Keratinocyte (primary cell): ENCODE measurements around the gene ARPIN. TPM values are rescaled to one million over a fixed set of nuclear protein-coding genes. Genes with fewer than 3 reads are reported as not detected.

ENCODE experiments used
- DNase-seq: peaks from one replicate; pipeline ENCODE4 v3.0.0-alpha.2; 2011; ENCODE audit warnings: low read depth, missing footprints, low spot score
- FAIRE-seq: peaks from 2 replicates; lab custom pipeline; 2011; peaks lifted over from hg19 to GRCh38; lab: Jason Lieb, UNC
- H2AFZ ChIP-seq: 2 replicates; pipeline ENCODE4 v1.6.0; 2012; ENCODE audit warnings: low read length, control low read depth, inconsistent platforms; ENCODE audit not compliant: control insufficient read depth
- H3K27ac ChIP-seq: 2 replicates; pipeline ENCODE4 v1.5.1; 2011; ENCODE audit warnings: low read length; ENCODE audit not compliant: control insufficient read depth, insufficient read depth
- H3K27me3 ChIP-seq: 3 replicates; pipeline ENCODE4 v1.6.0; 2011; ENCODE audit warnings: low read length; ENCODE audit not compliant: control insufficient read depth, insufficient read depth; ENCODE audit errors: extremely low read depth
- H3K36me3 ChIP-seq, 2 experiments: 2 replicates in 1 of 2; 3 replicates in 1 of 2; pipeline ENCODE4 v1.5.1; 2011; ENCODE audit warnings: low read length in 2 of 2, mild to moderate bottlenecking in 1 of 2; ENCODE audit not compliant: control insufficient read depth in 2 of 2, insufficient read depth in 2 of 2; ENCODE audit errors: extremely low read depth in 1 of 2
- H3K4me1 ChIP-seq: 3 replicates; pipeline ENCODE4 v1.5.1; 2011; ENCODE audit warnings: low read length; ENCODE audit not compliant: control insufficient read depth, insufficient read depth; ENCODE audit errors: extremely low read depth
- H3K4me2 ChIP-seq: 3 replicates; pipeline ENCODE4 v1.6.0; 2011; ENCODE audit warnings: low read depth, low read length; ENCODE audit not compliant: control insufficient read depth, insufficient read depth; ENCODE audit errors: extremely low read depth
- H3K4me3 ChIP-seq, 3 experiments: fragments of 200-600 bp in 1 of 3; sonication (generic) in 1 of 3; 2 replicates in 2 of 3; 3 replicates in 1 of 3; pipeline ENCODE4 v1.5.1; 2011 to 2016; ENCODE audit warnings: low read length in 3 of 3, mild to moderate bottlenecking in 3 of 3, control low read depth in 2 of 3, inconsistent platforms in 1 of 3, low read depth in 1 of 3, mixed read lengths in 1 of 3, mixed run types in 1 of 3, moderate library complexity in 1 of 3; ENCODE audit not compliant: control insufficient read depth in 2 of 3, insufficient read depth in 2 of 3; ENCODE audit errors: extremely low read depth in 1 of 3
- H3K79me2 ChIP-seq: 2 replicates; pipeline ENCODE4 v1.6.0; 2012; ENCODE audit warnings: low read length; ENCODE audit not compliant: control insufficient read depth, insufficient read depth
- H3K9ac ChIP-seq: 3 replicates; pipeline ENCODE4 v1.6.0; 2011; ENCODE audit warnings: low read length; ENCODE audit not compliant: control insufficient read depth, insufficient read depth; ENCODE audit errors: extremely low read depth
- H3K9me1 ChIP-seq: 3 replicates; pipeline ENCODE4 v1.6.0; 2011; ENCODE audit warnings: low read length; ENCODE audit not compliant: control insufficient read depth, insufficient read depth; ENCODE audit errors: extremely low read depth
- H3K9me3 ChIP-seq: 2 replicates; pipeline ENCODE4 v1.5.1; 2012; ENCODE audit warnings: low read depth, low read length; ENCODE audit not compliant: control insufficient read depth
- H4K20me1 ChIP-seq: 3 replicates; pipeline ENCODE4 v1.6.0; 2011; ENCODE audit warnings: low read length; ENCODE audit not compliant: control insufficient read depth, insufficient read depth; ENCODE audit errors: extremely low read depth
- EZH2 ChIP-seq: IDR thresholded peaks from one replicate; pipeline ENCODE4 v1.6.1; 2012; ENCODE audit warnings: inconsistent platforms, mild to moderate bottlenecking, low read length, moderate library complexity
- dilution Hi-C: fragments of 300-500 bp; cut with MboI; formaldehyde crosslinking; loops from one replicate; pipeline ENCODE4 v1.7.0; 2020; ENCODE audit warnings: low sequenced_read_pairs; ENCODE audit not compliant: extremely low pct_ligation_motif_present
- polyA plus RNA-seq, 5 experiments: library from polyadenylated mRNA; depleted of rRNA in 3 of 5; stranded (reverse) in 3 of 5; stranded (forward) in 1 of 5; unstranded in 1 of 5; fragments of >200 nt; gene quantifications; 1 replicate in 1 of 5; 2 replicates in 3 of 5; 3 replicates in 1 of 5; pipeline versions ENCODE4 v1.2.1 to v1.2.3, GENCODE V29; 2011 to 2012; ENCODE audit warnings: missing spikeins in 2 of 5, low read depth in 1 of 5, low replicate concordance in 1 of 5
- TF ChIP-seq, protein P1 (sequence below), 3 experiments: IDR thresholded peaks in 1 of 3; conservative IDR thresholded peaks in 1 of 3; optimal IDR thresholded peaks in 1 of 3; 2 replicates in 2 of 3; 3 replicates in 1 of 3; pipeline versions ENCODE3 to v1.5.1; 2011; ENCODE audit warnings: low read length in 3 of 3, mild to moderate bottlenecking in 3 of 3, moderate library complexity in 2 of 3, control low read depth in 1 of 3, inconsistent platforms in 1 of 3; ENCODE audit not compliant: insufficient read depth in 2 of 3; ENCODE audit errors: extremely low read depth in 1 of 3

ARPIN gene
- polyA plus RNA-seq, 1 donor (not counting 4 experiments of a cell fraction or from before 2014, with no cell fraction given) = 9.0 TPM

DNA sequence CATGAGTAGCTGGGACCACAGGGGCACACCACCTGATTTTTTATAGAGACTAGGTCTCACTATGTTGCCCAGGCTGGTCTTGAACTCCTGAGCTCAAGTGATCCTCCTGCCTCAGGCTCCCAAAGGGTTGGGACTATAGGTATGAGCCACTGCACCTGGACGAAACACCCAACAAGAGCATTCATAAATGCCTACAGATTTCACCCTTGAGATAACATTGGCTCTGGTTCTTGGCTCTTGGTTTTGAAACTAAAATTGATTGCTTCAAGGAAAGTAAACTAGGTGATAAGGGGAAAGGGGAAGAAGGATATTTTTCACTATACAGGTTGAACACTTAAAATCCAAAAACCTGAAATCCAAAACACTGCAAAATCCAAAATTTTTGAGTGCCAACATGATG lies 29.2 kb downstream of the ARPIN start:
- TF ChIP-seq, protein P1, sequence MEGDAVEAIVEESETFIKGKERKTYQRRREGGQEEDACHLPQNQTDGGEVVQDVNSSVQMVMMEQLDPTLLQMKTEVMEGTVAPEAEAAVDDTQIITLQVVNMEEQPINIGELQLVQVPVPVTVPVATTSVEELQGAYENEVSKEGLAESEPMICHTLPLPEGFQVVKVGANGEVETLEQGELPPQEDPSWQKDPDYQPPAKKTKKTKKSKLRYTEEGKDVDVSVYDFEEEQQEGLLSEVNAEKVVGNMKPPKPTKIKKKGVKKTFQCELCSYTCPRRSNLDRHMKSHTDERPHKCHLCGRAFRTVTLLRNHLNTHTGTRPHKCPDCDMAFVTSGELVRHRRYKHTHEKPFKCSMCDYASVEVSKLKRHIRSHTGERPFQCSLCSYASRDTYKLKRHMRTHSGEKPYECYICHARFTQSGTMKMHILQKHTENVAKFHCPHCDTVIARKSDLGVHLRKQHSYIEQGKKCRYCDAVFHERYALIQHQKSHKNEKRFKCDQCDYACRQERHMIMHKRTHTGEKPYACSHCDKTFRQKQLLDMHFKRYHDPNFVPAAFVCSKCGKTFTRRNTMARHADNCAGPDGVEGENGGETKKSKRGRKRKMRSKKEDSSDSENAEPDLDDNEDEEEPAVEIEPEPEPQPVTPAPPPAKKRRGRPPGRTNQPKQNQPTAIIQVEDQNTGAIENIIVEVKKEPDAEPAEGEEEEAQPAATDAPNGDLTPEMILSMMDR (optimal IDR thresholded peaks at IDR 0.05 in 1 of 3, IDR thresholded peaks at IDR 0.05 in 1 of 3, conservative IDR thresholded peaks at IDR 0.05 in 1 of 3; ENCODE audit: extremely low read depth in 1 of 3, insufficient read depth in 2 of 3, low read length in 3 of 3) = no peak
- no peak for TF ChIP-seq EZH2
- peaks cover 6 to 14% of the 10 kb centered on the region in 2 experiments for H3K36me3 ChIP-seq
- no peak overlapping the region for H3K4me2 ChIP-seq
- dilution Hi-C loops = no loop called here
- FAIRE-seq (no peak), DNase-seq (no peak)
- H3K4me1 ChIP-seq = no peaks in the 10 kb centered on the region
- H4K20me1 ChIP-seq = no peaks in the 10 kb centered on the region
- no peaks in the 10 kb centered on the region for H3K9me1 ChIP-seq
- no peak overlapping the region for H3K9ac ChIP-seq
- no peak overlapping the region for H2AFZ ChIP-seq
- no peaks in the 10 kb centered on the region for H3K79me2 ChIP-seq
- H3K27ac ChIP-seq = no peak overlapping the region
- H3K4me3 ChIP-seq = no peak overlapping the region
- no peaks in the 10 kb centered on the region for H3K9me3 ChIP-seq
- no peaks in the 10 kb centered on the region for H3K27me3 ChIP-seq

DNA sequence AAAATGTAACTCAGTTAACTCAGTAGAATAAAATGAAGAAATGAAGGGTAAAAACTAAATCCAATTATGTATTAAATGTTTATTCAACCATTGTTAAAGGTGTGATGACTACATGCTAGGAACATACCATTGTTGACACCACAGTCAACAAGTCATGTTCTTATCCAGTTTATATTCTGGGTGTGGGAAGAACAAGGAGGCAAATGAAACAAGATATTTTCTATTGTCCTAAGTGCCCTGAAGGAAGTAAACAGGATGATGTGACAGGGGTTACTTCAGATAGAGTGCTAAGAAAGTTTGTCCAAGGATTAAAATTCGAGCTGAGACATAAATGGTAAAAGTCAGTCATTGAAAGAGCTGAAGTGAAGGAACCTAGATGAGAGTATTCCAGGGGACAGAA lies 32.0 kb downstream of the ARPIN start:
- Histone ChIP-seq H3K79me2 (no peaks in the 10 kb centered on the region), H3K9me1 (no peaks in the 10 kb centered on the region), H3K27ac (no peak overlapping the region), H3K9me3 (no peaks in the 10 kb centered on the region), H2AFZ (no peak overlapping the region), H3K4me2 (no peak overlapping the region), H3K9ac (no peak overlapping the region), H3K36me3 (peaks cover 6 to 12% of the 10 kb centered on the region in 2 experiments), H4K20me1 (no peaks in the 10 kb centered on the region), H3K4me3 (no peak overlapping the region), H3K4me1 (no peaks in the 10 kb centered on the region), H3K27me3 (no peaks in the 10 kb centered on the region)
- FAIRE-seq (no peak), DNase-seq (no peak)
- dilution Hi-C loops = no loop called here
- no peak for TF ChIP-seq EZH2
- TF ChIP-seq, protein P1 (optimal IDR thresholded peaks at IDR 0.05 in 1 of 3, IDR thresholded peaks at IDR 0.05 in 1 of 3, conservative IDR thresholded peaks at IDR 0.05 in 1 of 3; ENCODE audit: extremely low read depth in 1 of 3, insufficient read depth in 2 of 3, low read length in 3 of 3) = no peak
